Measurements from ENCODE around the gene GNAT1.

The GNAT1 gene

GRCh38 chr3:50208677-50209344 is 17.4 kb downstream of the GNAT1 start:
- TF ChIP-seq FOXP2 (optimal IDR thresholded peaks at IDR 0.05; ENCODE audit: borderline replicate concordance, extremely low read depth, extremely low read length, insufficient read depth) (no peak), POLR2AphosphoS5 (IDR thresholded peaks at IDR 0.05; ENCODE audit: low read depth, low read length) (no peak), SIN3A (IDR thresholded peaks at IDR 0.05; ENCODE audit: borderline replicate concordance, insufficient read depth, low read length) (no peak), REST (IDR thresholded peaks at IDR 0.05; ENCODE audit: insufficient read depth in 1 of 2, low read depth in 2 of 2, low read length in 2 of 2) (no peak), TAF1 (IDR thresholded peaks at IDR 0.05; ENCODE audit: borderline replicate concordance, insufficient read depth, low read length) (no peak)

- no peak for TF ChIP-seq SIN3A (IDR thresholded peaks at IDR 0.05; ENCODE audit: borderline replicate concordance, insufficient read depth, low read length)
- no peak for TF ChIP-seq POLR2AphosphoS5 (IDR thresholded peaks at IDR 0.05; ENCODE audit: low read depth, low read length)
- no peak for TF ChIP-seq TAF1 (IDR thresholded peaks at IDR 0.05; ENCODE audit: borderline replicate concordance, insufficient read depth, low read length)
- TF ChIP-seq REST (IDR thresholded peaks at IDR 0.05; ENCODE audit: insufficient read depth in 1 of 2, low read depth in 2 of 2, low read length in 2 of 2): no peak
- TF ChIP-seq FOXP2 (optimal IDR thresholded peaks at IDR 0.05; ENCODE audit: borderline replicate concordance, extremely low read depth, extremely low read length, insufficient read depth): no peak
These were observed 18.7 kb downstream of the GNAT1 start for GRCh38 chr3:50210176-50210509.

- no peak for TF ChIP-seq POLR2AphosphoS5 (IDR thresholded peaks at IDR 0.05; ENCODE audit: low read depth, low read length)
- no peak for TF ChIP-seq TAF1 (IDR thresholded peaks at IDR 0.05; ENCODE audit: borderline replicate concordance, insufficient read depth, low read length)
- TF ChIP-seq FOXP2 (optimal IDR thresholded peaks at IDR 0.05; ENCODE audit: borderline replicate concordance, extremely low read depth, extremely low read length, insufficient read depth): no peak
- no peak for TF ChIP-seq SIN3A (IDR thresholded peaks at IDR 0.05; ENCODE audit: borderline replicate concordance, insufficient read depth, low read length)
- TF ChIP-seq REST (IDR thresholded peaks at IDR 0.05; ENCODE audit: insufficient read depth in 1 of 2, low read depth in 2 of 2, low read length in 2 of 2): no peak
These were observed 19.3 kb downstream of the GNAT1 start for GRCh38 chr3:50210510-50211367.

- no peak for TF ChIP-seq FOXP2 (optimal IDR thresholded peaks at IDR 0.05; ENCODE audit: borderline replicate concordance, extremely low read depth, extremely low read length, insufficient read depth)
- TF ChIP-seq REST (IDR thresholded peaks at IDR 0.05; ENCODE audit: insufficient read depth in 1 of 2, low read depth in 2 of 2, low read length in 2 of 2): no peak
- TF ChIP-seq TAF1 (IDR thresholded peaks at IDR 0.05; ENCODE audit: borderline replicate concordance, insufficient read depth, low read length): no peak
- no peak for TF ChIP-seq POLR2AphosphoS5 (IDR thresholded peaks at IDR 0.05; ENCODE audit: low read depth, low read length)
- no peak for TF ChIP-seq SIN3A (IDR thresholded peaks at IDR 0.05; ENCODE audit: borderline replicate concordance, insufficient read depth, low read length)
These were observed 20.5 kb downstream of the GNAT1 start for GRCh38 chr3:50211930-50212329.
